Measurements from ENCODE around the gene NIT1. TPM values are rescaled to one million over a fixed set of nuclear protein-coding genes. Genes with fewer than 3 reads are reported as not detected.
"Not testable (repeated sequence)": the region's sequence is repeated elsewhere in the genome, so short reads cannot be mapped to it uniquely, and the experiment has no call there.

NIT1 gene
- total and polyA plus RNA-seq, 2 donors (not counting 3 experiments of a cell fraction or from before 2014, with no cell fraction given): 20.3 to 26.5 TPM

GRCh38 chr1:161115132-161115711, 2.7 kb upstream of the NIT1 start:
- intact Hi-C loops (cut with micrococcal nuclease) (loop anchor here (5.0 kb wide), 1 partner anchor 197 kb away; the partner anchor contains the start of gene SDHC), dilution Hi-C loops (cut with MboI; ENCODE audit: extremely low pct_ligation_motif_present, low sequenced_read_pairs) (no loop called here)
- Histone ChIP-seq H3K79me2 (ENCODE audit: control insufficient read depth, insufficient read depth, low read length) (peaks cover 79% of the 10 kb centered on the region), H3K27ac (ENCODE audit: insufficient read depth, low read depth, low read length) (peak overlapping the region; percentile 65), H2AFZ (ENCODE audit: low read depth, low read length) (no peak overlapping the region), H4K20me1 (replicated peaks; ENCODE audit: control insufficient read depth, extremely low read depth, insufficient read depth, low read length) (no peaks in the 10 kb centered on the region), H3K36me3 (ENCODE audit: control insufficient read depth in 2 of 2, extremely low read depth in 1 of 2, insufficient read depth in 2 of 2, low read length in 2 of 2) (no peaks in the 10 kb centered on the region), H3K4me2 (ENCODE audit: insufficient read depth, low read length) (peak overlapping the region; percentile 36), H3K9ac (replicated peaks; ENCODE audit: extremely low read depth, insufficient read depth, low read length) (no peak overlapping the region), H3K9me3 (replicated peaks; ENCODE audit: control insufficient read depth, insufficient read depth, low read length) (no peaks in the 10 kb centered on the region), H3K4me1 (ENCODE audit: control insufficient read depth, extremely low read depth, insufficient read depth, low read length) (peaks cover 48% of the 10 kb centered on the region), H3K9me1 (replicated peaks; ENCODE audit: control insufficient read depth, extremely low read depth, insufficient read depth, low read length) (no peaks in the 10 kb centered on the region), H3K4me3 (replicated peaks in 1 of 3; ENCODE audit: insufficient read depth in 1 of 3, low read depth in 1 of 3, low read length in 3 of 3) (no peak overlapping the region), H3K27me3 (ENCODE audit: control insufficient read depth in 2 of 2, insufficient read depth in 2 of 2, low read length in 2 of 2) (no peaks in the 10 kb centered on the region)
- no TSS peak for BruUV-seq (replicated peaks)
- CTCF ChIA-PET: interaction anchor here (1.1 kb wide), 1 partner anchor 11 kb away, joined by 3 read pairs; no protein-coding TSS in a partner anchor
- DNase-seq (ENCODE audit: low read depth, low spot score): peak; percentile 79
- peak; percentile 72 for FAIRE-seq
- POLR2A ChIA-PET: no interaction called here
- TF ChIP-seq POLR2A (IDR thresholded peaks at IDR 0.05; ENCODE audit: low read depth, low read length) (no peak), FOS (IDR thresholded peaks at IDR 0.05; ENCODE audit: borderline replicate concordance, insufficient read depth, low read length) (peak; percentile 47), GATA2 (IDR thresholded peaks at IDR 0.05; ENCODE audit: insufficient read depth, insufficient read length, low read depth, low read length) (peak; percentile 44), EZH2 (IDR thresholded peaks at IDR 0.05; ENCODE audit: borderline replicate concordance, low read depth, low read length, severe bottlenecking) (no peak), MYC (IDR thresholded peaks at IDR 0.05; ENCODE audit: low read depth, low read length) (peak; percentile 31), CTCF (IDR thresholded peaks at IDR 0.05; ENCODE audit: extremely low read depth in 1 of 2, insufficient read depth in 1 of 2, low read depth in 1 of 2, low read length in 2 of 2) (no peak), JUN (IDR thresholded peaks at IDR 0.05; ENCODE audit: borderline replicate concordance, insufficient read depth, insufficient read length, low read depth) (peak; percentile 80), POLR2AphosphoS5 (IDR thresholded peaks at IDR 0.05; ENCODE audit: insufficient read depth, low read depth, low read length) (peak; percentile 41)
- TF ChIP-seq, protein P1, sequence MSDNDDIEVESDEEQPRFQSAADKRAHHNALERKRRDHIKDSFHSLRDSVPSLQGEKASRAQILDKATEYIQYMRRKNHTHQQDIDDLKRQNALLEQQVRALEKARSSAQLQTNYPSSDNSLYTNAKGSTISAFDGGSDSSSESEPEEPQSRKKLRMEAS (IDR thresholded peaks at IDR 0.05; ENCODE audit: insufficient read depth, insufficient read length): no peak

DNA sequence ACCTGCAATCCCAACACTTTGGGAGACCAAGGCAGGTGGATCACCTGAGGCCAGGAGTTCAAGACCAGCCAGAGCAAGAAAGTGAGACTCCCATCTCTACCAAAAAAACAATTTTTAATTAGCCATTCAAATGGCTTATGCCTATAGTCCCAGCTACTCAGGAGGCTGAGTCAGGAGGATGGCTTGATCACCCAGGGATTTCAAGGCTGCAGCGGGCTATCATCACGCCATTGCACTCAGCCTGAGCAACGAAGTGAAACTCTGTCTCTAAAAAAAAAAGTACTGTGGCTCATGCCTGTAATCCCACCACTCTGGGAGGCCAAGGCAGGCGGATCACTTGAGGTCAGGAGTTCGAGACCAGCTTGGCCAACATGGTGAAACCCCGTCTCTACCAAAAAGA, 1.9 kb upstream of the NIT1 start:
- H3K4me3 ChIP-seq (replicated peaks in 1 of 3; ENCODE audit: insufficient read depth in 1 of 3, low read depth in 1 of 3, low read length in 3 of 3); H4K20me1 ChIP-seq (replicated peaks; ENCODE audit: control insufficient read depth, extremely low read depth, insufficient read depth, low read length); FAIRE-seq; H3K4me2 ChIP-seq (ENCODE audit: insufficient read depth, low read length); H3K9me1 ChIP-seq (replicated peaks; ENCODE audit: control insufficient read depth, extremely low read depth, insufficient read depth, low read length); H3K9ac ChIP-seq (replicated peaks; ENCODE audit: extremely low read depth, insufficient read depth, low read length); POLR2A ChIA-PET; H3K36me3 ChIP-seq (ENCODE audit: control insufficient read depth in 2 of 2, extremely low read depth in 1 of 2, insufficient read depth in 2 of 2, low read length in 2 of 2); dilution Hi-C loops (cut with MboI; ENCODE audit: extremely low pct_ligation_motif_present, low sequenced_read_pairs); H2AFZ ChIP-seq (ENCODE audit: low read depth, low read length); H3K27me3 ChIP-seq (ENCODE audit: control insufficient read depth in 2 of 2, insufficient read depth in 2 of 2, low read length in 2 of 2); BruUV-seq (replicated peaks); H3K9me3 ChIP-seq (replicated peaks; ENCODE audit: control insufficient read depth, insufficient read depth, low read length); DNase-seq (ENCODE audit: low read depth, low spot score): not testable (repeated sequence)
- Histone ChIP-seq H3K79me2 (ENCODE audit: control insufficient read depth, insufficient read depth, low read length) (peaks cover 73% of the 10 kb centered on the region), H3K4me1 (ENCODE audit: control insufficient read depth, extremely low read depth, insufficient read depth, low read length) (peaks cover 48% of the 10 kb centered on the region), H3K27ac (ENCODE audit: insufficient read depth, low read depth, low read length) (peak overlapping the region; percentile 65)
- CTCF ChIA-PET: interaction anchor here (1.1 to 1.5 kb wide), 2 partner anchors 11 to 23 kb away, joined by 3 read pairs; no protein-coding TSS in a partner anchor
- intact Hi-C loops (cut with micrococcal nuclease): loop anchor here (5.0 kb wide), 1 partner anchor 196 kb away; the partner anchor contains the start of gene SDHC

Data from endothelial cell of umbilical vein (primary cell).